CD4-positive, alpha-beta T cell (primary cell): ENCODE measurements around the gene FIBCD1. TPM values are rescaled to one million over a fixed set of nuclear protein-coding genes. Genes with fewer than 3 reads are reported as not detected.

Experiments
- ATAC-seq: fragments of 200-7000 bp; cut with Tn5 transposase; one replicate; pipeline ENCODE4 v1.10.0; 2022; ENCODE audit warnings: mild to moderate bottlenecking; ENCODE audit not compliant: poor library complexity
- CTCF ChIA-PET: fragments of 350-600 bp; sonication (Branson Sonifier 250); formaldehyde crosslinking; loops from one replicate; lab custom pipeline; 2021; ENCODE audit warnings: antibody characterized with exemption, inconsistent platforms; lab: Charles Lee
- POLR2A ChIA-PET: fragments of 350-600 bp; sonication (Branson Sonifier 250); formaldehyde crosslinking; loops from one replicate; lab custom pipeline; 2021; ENCODE audit warnings: antibody characterized with exemption, inconsistent platforms; lab: Charles Lee
- DNase-seq, 14 experiments: peaks; one replicate each; pipeline ENCODE4 v3.0.0-alpha.2; 2013 to 2020; ENCODE audit warnings: mixed read lengths in 2 of 14
- H3K27ac ChIP-seq, 2 donors: one replicate each; pipeline versions ENCODE4 v1.5.1 to v1.7.0; 2013; ENCODE audit warnings: low read length in 2 of 2, low read depth in 1 of 2, mild to moderate bottlenecking in 1 of 2
- H3K27me3 ChIP-seq, 2 experiments: 1 replicate in 1 of 2; 2 replicates in 1 of 2; pipeline versions ENCODE4 v1.6.1 to v1.7.0; 2013; ENCODE audit warnings: low read length in 2 of 2, control low read depth in 1 of 2, mild to moderate bottlenecking in 1 of 2, moderate library complexity in 1 of 2; ENCODE audit not compliant: insufficient read depth in 2 of 2, control insufficient read depth in 1 of 2
- H3K36me3 ChIP-seq: one replicate; pipeline ENCODE4 v1.6.1; 2013; ENCODE audit warnings: low read length, control low read depth; ENCODE audit not compliant: insufficient read depth
- H3K4me1 ChIP-seq: one replicate; pipeline ENCODE4 v1.6.1; 2013; ENCODE audit warnings: low read length, control low read depth; ENCODE audit not compliant: insufficient read depth
- H3K4me3 ChIP-seq: one replicate; pipeline ENCODE4 v1.5.1; 2013; ENCODE audit warnings: mild to moderate bottlenecking, low read length, moderate library complexity
- H3K9me3 ChIP-seq, 2 experiments: 1 replicate in 1 of 2; 2 replicates in 1 of 2; pipeline versions ENCODE4 v1.6.1 to v1.7.0; 2013; ENCODE audit warnings: low read length in 2 of 2, mild to moderate bottlenecking in 2 of 2, control low read depth in 1 of 2, moderate library complexity in 1 of 2; ENCODE audit not compliant: control insufficient read depth in 1 of 2, insufficient read depth in 1 of 2
- H3K27ac Mint-ChIP-seq: one replicate; pipeline ENCODE4 v1.8.0; 2020; ENCODE audit warnings: mixed read lengths
- H3K27me3 Mint-ChIP-seq: one replicate; pipeline ENCODE4 v1.8.0; 2021; ENCODE audit warnings: mixed read lengths
- H3K36me3 Mint-ChIP-seq: one replicate; pipeline ENCODE4 v1.8.0; 2021; ENCODE audit warnings: low read depth, mixed read lengths
- H3K4me1 Mint-ChIP-seq: one replicate; pipeline ENCODE4 v1.8.0; 2021; ENCODE audit warnings: low read depth, mixed read lengths
- H3K4me3 Mint-ChIP-seq: one replicate; pipeline ENCODE4 v1.8.0; 2020; ENCODE audit warnings: mild to moderate bottlenecking, mixed read lengths
- H3K9me3 Mint-ChIP-seq: one replicate; pipeline ENCODE4 v1.8.0; 2020; ENCODE audit warnings: mixed read lengths
- CTCF ChIP-seq: fragments of 200-600 bp; IDR thresholded peaks from one replicate; pipeline ENCODE4 v1.8.0; 2022; ENCODE audit warnings: antibody characterized with exemption, mild to moderate bottlenecking
- intact Hi-C, 2 experiments: fragments of 100-400 bp; cut with DNase I in 1 of 2; cut with micrococcal nuclease in 1 of 2; formaldehyde crosslinking; loops; one replicate each; pipeline versions ENCODE4 v1.15.1 to v1.9.0; 2023 to 2025; cut with DNase I, micrococcal nuclease
- total RNA-seq, 174 experiments: library from RNA in 2 of 174; stranded (reverse) in 2 of 174; gene quantifications; one replicate each; pipeline ENCODE4 v1.2.3 and lab custom pipeline; 2021 to 2026

FIBCD1 gene
- total RNA-seq, 2 experiments from 2014 or later = not detected

GRCh38 chr9:130922893-130923610 lies 16.0 kb downstream of the FIBCD1 start:
- H3K4me3 ChIP-seq = no peak overlapping the region
- H3K9me3 ChIP-seq = no peaks in the 10 kb centered on the region
- H3K27ac ChIP-seq = no peak overlapping the region
- H3K4me1 ChIP-seq = no peaks in the 10 kb centered on the region
- H3K27me3 ChIP-seq = peaks cover 0 to 3% of the 10 kb centered on the region in 2 experiments
- ATAC-seq (no peak), DNase-seq (no peak)
- Mint-ChIP-seq H3K4me3 (no peak overlapping the region), H3K4me1 (no peaks in the 10 kb centered on the region), H3K9me3 (no peaks in the 10 kb centered on the region), H3K36me3 (no peaks in the 10 kb centered on the region), H3K27me3 (peaks cover 10% of the 10 kb centered on the region), H3K27ac (no peak overlapping the region)
- POLR2A ChIA-PET = no interaction called here
- CTCF ChIA-PET = no interaction called here
- intact Hi-C loops = no loop called here
- no peaks in the 10 kb centered on the region for H3K36me3 ChIP-seq
- TF ChIP-seq CTCF = no peak

DNA sequence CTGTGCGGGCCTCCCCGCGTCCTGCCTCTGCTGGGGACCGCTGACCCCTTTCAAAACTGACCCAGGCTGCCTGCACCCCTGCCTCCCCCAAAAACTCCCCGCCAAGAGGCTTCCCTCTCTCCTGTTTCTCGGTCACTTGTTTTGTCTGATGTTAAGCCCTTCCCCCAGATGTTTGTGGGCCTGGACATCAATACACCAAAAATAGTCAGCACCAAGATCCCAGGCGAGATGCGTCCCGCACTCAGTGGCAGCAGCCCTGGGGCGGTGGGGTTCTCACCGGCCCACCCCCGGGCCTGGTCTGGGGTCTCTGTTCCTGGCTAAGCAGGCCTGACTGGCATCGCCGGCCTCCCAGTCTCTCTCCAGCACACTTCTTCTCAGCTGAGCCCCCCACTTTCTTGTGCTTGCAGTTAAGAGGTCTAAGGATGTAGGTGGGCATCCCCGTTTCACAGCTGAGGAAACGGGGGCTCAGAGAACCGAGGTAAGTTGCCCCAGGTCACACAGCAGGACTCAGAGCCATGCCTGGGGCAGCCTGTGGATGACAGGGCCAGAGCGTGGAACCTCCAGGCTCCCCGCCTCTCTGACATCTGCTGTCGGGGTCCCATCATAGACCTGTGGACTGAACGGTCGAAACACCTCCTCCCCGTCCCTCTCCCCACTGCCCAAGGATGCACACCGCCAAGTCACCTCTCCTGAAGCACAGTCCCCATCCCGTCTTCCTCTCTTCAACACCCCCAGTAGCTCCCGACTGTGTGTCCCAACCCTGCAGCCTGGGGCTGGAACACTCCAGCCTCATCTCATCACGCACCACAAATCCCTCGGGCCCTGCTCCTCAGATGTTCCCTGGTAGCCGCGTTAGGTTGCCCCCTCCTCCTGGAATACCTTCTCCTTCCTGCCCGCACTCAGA lies 16.8 kb downstream of the FIBCD1 start:
- intact Hi-C loops = no loop called here
- Histone ChIP-seq H3K4me1 (no peaks in the 10 kb centered on the region), H3K9me3 (no peaks in the 10 kb centered on the region), H3K36me3 (no peaks in the 10 kb centered on the region), H3K27ac (no peak overlapping the region), H3K4me3 (no peak overlapping the region), H3K27me3 (peaks cover 0 to 3% of the 10 kb centered on the region in 2 experiments)
- no peak for ATAC-seq
- POLR2A ChIA-PET = no interaction called here
- no peak for DNase-seq
- H3K4me3 Mint-ChIP-seq = no peak overlapping the region
- CTCF ChIA-PET = no interaction called here
- no peaks in the 10 kb centered on the region for H3K36me3 Mint-ChIP-seq
- H3K4me1 Mint-ChIP-seq = no peaks in the 10 kb centered on the region
- no peak overlapping the region for H3K27ac Mint-ChIP-seq
- peaks cover 8% of the 10 kb centered on the region for H3K27me3 Mint-ChIP-seq
- no peaks in the 10 kb centered on the region for H3K9me3 Mint-ChIP-seq
- no peak for TF ChIP-seq CTCF

- H3K9me3 ChIP-seq = no peaks in the 10 kb centered on the region
- TF ChIP-seq CTCF = no peak
- no peak overlapping the region for H3K27ac ChIP-seq
- no peaks in the 10 kb centered on the region for H3K36me3 ChIP-seq
- no peaks in the 10 kb centered on the region for H3K4me1 Mint-ChIP-seq
- H3K27ac Mint-ChIP-seq = no peak overlapping the region
- no peaks in the 10 kb centered on the region for H3K36me3 Mint-ChIP-seq
- H3K4me1 ChIP-seq = no peaks in the 10 kb centered on the region
- no peak overlapping the region for H3K4me3 Mint-ChIP-seq
- DNase-seq = no peak
- ATAC-seq = no peak
- intact Hi-C loops = no loop called here
- H3K27me3 Mint-ChIP-seq = peaks cover 8% of the 10 kb centered on the region
- H3K9me3 Mint-ChIP-seq = no peaks in the 10 kb centered on the region
- H3K27me3 ChIP-seq = peaks cover 0 to 3% of the 10 kb centered on the region in 2 experiments
- ChIA-PET CTCF (no interaction called here), POLR2A (no interaction called here)
- no peak overlapping the region for H3K4me3 ChIP-seq
These were observed 17.6 kb downstream of the FIBCD1 start for GRCh38 chr9:130921300-130921988.
